ENCODE results near the gene TCERG1L.
"Not testable (repeated sequence)": the region's sequence is repeated elsewhere in the genome, so short reads cannot be mapped to it uniquely, and the experiment has no call there.

TCERG1L gene

GRCh38 chr10:131141207-131141606 is 170.3 kb downstream of the TCERG1L start:
- H3K4ac ChIP-seq (ENCODE audit: low read depth in 1 of 2, low read length in 2 of 2), result no peak overlapping the region
- no peak overlapping the region for H3K9ac ChIP-seq (ENCODE audit: low read length)
- no peaks in the 10 kb centered on the region for H3K27me3 ChIP-seq (ENCODE audit: control insufficient read depth in 1 of 2, insufficient read depth in 1 of 2, low read length in 2 of 2)
- no peak overlapping the region for H4K91ac ChIP-seq (ENCODE audit: low read length)
- no peak overlapping the region for H2BK15ac ChIP-seq (ENCODE audit: low read depth, poor library complexity, severe bottlenecking)
- no peak overlapping the region for H2BK12ac ChIP-seq (ENCODE audit: low read length in 2 of 2)
- no peaks in the 10 kb centered on the region for H3K9me3 ChIP-seq (ENCODE audit: control insufficient read depth, low read length)
- H3K27ac ChIP-seq (ENCODE audit: low read length, poor library complexity, severe bottlenecking), result no peak overlapping the region
- no peak overlapping the region for H3K14ac ChIP-seq (ENCODE audit: low read length in 2 of 2)
- DNase-seq, result no peak
- no peak overlapping the region for H3K4me3 ChIP-seq (ENCODE audit: insufficient read depth in 1 of 2, low read depth in 1 of 2, low read length in 2 of 2)
- H4K8ac ChIP-seq (ENCODE audit: low read length), result no peak overlapping the region
- no peak overlapping the region for H3K18ac ChIP-seq (ENCODE audit: low read depth in 1 of 2, low read length in 2 of 2)
- H2BK5ac ChIP-seq (ENCODE audit: low read depth, low read length, poor library complexity, severe bottlenecking), result no peak overlapping the region
- WGBS, result 81% methylated on average over 7 of the region's 7 CpGs
- no peaks in the 10 kb centered on the region for H3K36me3 ChIP-seq (ENCODE audit: control insufficient read depth in 1 of 2, insufficient read depth in 2 of 2, low read depth in 1 of 2, low read length in 2 of 2)
- no peak overlapping the region for H2BK120ac ChIP-seq (ENCODE audit: low read depth, low read length)
- no peaks in the 10 kb centered on the region for H3K79me1 ChIP-seq (replicated peaks; ENCODE audit: low read length, poor library complexity, severe bottlenecking)
- H3K4me2 ChIP-seq (ENCODE audit: low read length, poor library complexity, severe bottlenecking), result no peak overlapping the region
- H3K23ac ChIP-seq (ENCODE audit: low read length in 2 of 2), result no peak overlapping the region
- H2AFZ ChIP-seq (ENCODE audit: low read depth, low read length), result no peak overlapping the region
- H3K4me1 ChIP-seq (ENCODE audit: control insufficient read depth, insufficient read depth, low read depth, low read length), result no peaks in the 10 kb centered on the region
- H2AK5ac ChIP-seq (ENCODE audit: low read length, severe bottlenecking), result no peak overlapping the region

DNA sequence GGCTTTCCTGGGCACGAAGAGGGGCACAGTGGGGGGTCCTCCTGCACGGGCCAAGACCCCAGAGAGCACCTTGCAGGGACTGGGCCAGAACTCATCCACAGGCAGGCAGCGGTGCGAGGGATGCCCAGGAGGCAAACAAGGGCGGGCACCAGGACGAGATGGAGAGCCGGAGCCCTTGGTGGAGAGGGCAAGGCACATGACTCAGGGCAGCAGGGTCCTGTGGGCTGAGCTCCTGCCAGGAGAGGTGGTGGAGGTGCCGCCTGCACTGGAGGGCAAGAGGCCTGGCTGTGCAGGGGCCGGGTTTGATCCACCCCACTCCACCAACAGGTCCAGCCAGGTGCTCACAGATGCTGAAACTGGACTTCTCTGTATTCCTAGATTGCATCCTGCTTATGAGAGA is 170.9 kb downstream of the TCERG1L start:
- Histone ChIP-seq H2AFZ (ENCODE audit: low read depth, low read length) (no peak overlapping the region), H2BK120ac (ENCODE audit: low read depth, low read length) (no peak overlapping the region), H3K9me3 (ENCODE audit: control insufficient read depth, low read length) (no peaks in the 10 kb centered on the region), H3K79me1 (replicated peaks; ENCODE audit: low read length, poor library complexity, severe bottlenecking) (no peaks in the 10 kb centered on the region), H3K23ac (ENCODE audit: low read length in 2 of 2) (no peak overlapping the region), H4K8ac (ENCODE audit: low read length) (no peak overlapping the region), H3K4ac (ENCODE audit: low read depth in 1 of 2, low read length in 2 of 2) (no peak overlapping the region), H2BK12ac (ENCODE audit: low read length in 2 of 2) (no peak overlapping the region), H3K9ac (ENCODE audit: low read length) (no peak overlapping the region), H2BK5ac (ENCODE audit: low read depth, low read length, poor library complexity, severe bottlenecking) (no peak overlapping the region), H3K27ac (ENCODE audit: low read length, poor library complexity, severe bottlenecking) (no peak overlapping the region), H2BK15ac (ENCODE audit: low read depth, poor library complexity, severe bottlenecking) (no peak overlapping the region), H3K27me3 (ENCODE audit: control insufficient read depth in 1 of 2, insufficient read depth in 1 of 2, low read length in 2 of 2) (no peaks in the 10 kb centered on the region), H3K18ac (ENCODE audit: low read depth in 1 of 2, low read length in 2 of 2) (no peak overlapping the region), H3K4me1 (ENCODE audit: control insufficient read depth, insufficient read depth, low read depth, low read length) (no peaks in the 10 kb centered on the region), H3K14ac (ENCODE audit: low read length in 2 of 2) (no peak overlapping the region), H3K36me3 (ENCODE audit: control insufficient read depth in 1 of 2, insufficient read depth in 2 of 2, low read depth in 1 of 2, low read length in 2 of 2) (no peaks in the 10 kb centered on the region), H3K4me3 (ENCODE audit: insufficient read depth in 1 of 2, low read depth in 1 of 2, low read length in 2 of 2) (no peak overlapping the region), H3K4me2 (ENCODE audit: low read length, poor library complexity, severe bottlenecking) (no peak overlapping the region), H4K91ac (ENCODE audit: low read length) (no peak overlapping the region), H2AK5ac (ENCODE audit: low read length, severe bottlenecking) (no peak overlapping the region)
- WGBS, result 66% methylated on average over 9 of the region's 9 CpGs
- DNase-seq, result no peak

DNA sequence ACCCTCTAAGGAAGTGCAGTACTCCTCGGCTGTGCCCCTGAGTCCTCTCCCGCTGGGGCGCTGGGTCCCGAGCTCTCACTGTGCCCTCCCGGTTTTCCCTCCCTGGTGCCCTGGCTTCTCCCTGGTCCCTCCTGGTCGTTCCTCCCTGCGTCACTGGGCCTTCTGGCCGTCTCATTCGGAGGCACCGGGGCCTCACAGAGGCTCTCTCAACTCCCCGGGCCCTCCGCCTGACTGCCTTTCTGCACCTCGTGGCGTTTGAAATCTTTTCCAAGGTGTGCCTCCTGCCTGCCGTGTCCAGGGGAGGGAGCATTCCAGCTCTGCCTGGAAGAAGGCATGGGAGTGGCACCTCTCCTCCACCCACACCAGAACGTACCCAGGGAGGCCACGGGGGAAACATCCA is 174.3 kb downstream of the TCERG1L start:
- Histone ChIP-seq H2AFZ (ENCODE audit: low read depth, low read length) (no peak overlapping the region), H2AK5ac (ENCODE audit: low read length, severe bottlenecking) (no peak overlapping the region), H3K4ac (ENCODE audit: low read depth in 1 of 2, low read length in 2 of 2) (no peak overlapping the region), H3K27ac (ENCODE audit: low read length, poor library complexity, severe bottlenecking) (no peak overlapping the region), H3K9me3 (ENCODE audit: control insufficient read depth, low read length) (no peaks in the 10 kb centered on the region), H4K8ac (ENCODE audit: low read length) (no peak overlapping the region), H3K23ac (ENCODE audit: low read length in 2 of 2) (no peak overlapping the region), H4K91ac (ENCODE audit: low read length) (no peak overlapping the region), H3K79me1 (replicated peaks; ENCODE audit: low read length, poor library complexity, severe bottlenecking) (no peaks in the 10 kb centered on the region), H3K9ac (ENCODE audit: low read length) (no peak overlapping the region), H3K27me3 (ENCODE audit: control insufficient read depth in 1 of 2, insufficient read depth in 1 of 2, low read length in 2 of 2) (no peaks in the 10 kb centered on the region), H3K18ac (ENCODE audit: low read depth in 1 of 2, low read length in 2 of 2) (no peak overlapping the region), H3K14ac (ENCODE audit: low read length in 2 of 2) (no peak overlapping the region), H2BK120ac (ENCODE audit: low read depth, low read length) (no peak overlapping the region), H2BK12ac (ENCODE audit: low read length in 2 of 2) (no peak overlapping the region), H3K36me3 (ENCODE audit: control insufficient read depth in 1 of 2, insufficient read depth in 2 of 2, low read depth in 1 of 2, low read length in 2 of 2) (no peaks in the 10 kb centered on the region), H3K4me3 (ENCODE audit: insufficient read depth in 1 of 2, low read depth in 1 of 2, low read length in 2 of 2) (no peak overlapping the region), H2BK15ac (ENCODE audit: low read depth, poor library complexity, severe bottlenecking) (no peak overlapping the region), H3K4me2 (ENCODE audit: low read length, poor library complexity, severe bottlenecking) (no peak overlapping the region), H3K4me1 (ENCODE audit: control insufficient read depth, insufficient read depth, low read depth, low read length) (no peaks in the 10 kb centered on the region), H2BK5ac (ENCODE audit: low read depth, low read length, poor library complexity, severe bottlenecking) (no peak overlapping the region)
- 81% methylated on average over 15 of the region's 17 CpGs for WGBS
- DNase-seq, result no peak

DNA sequence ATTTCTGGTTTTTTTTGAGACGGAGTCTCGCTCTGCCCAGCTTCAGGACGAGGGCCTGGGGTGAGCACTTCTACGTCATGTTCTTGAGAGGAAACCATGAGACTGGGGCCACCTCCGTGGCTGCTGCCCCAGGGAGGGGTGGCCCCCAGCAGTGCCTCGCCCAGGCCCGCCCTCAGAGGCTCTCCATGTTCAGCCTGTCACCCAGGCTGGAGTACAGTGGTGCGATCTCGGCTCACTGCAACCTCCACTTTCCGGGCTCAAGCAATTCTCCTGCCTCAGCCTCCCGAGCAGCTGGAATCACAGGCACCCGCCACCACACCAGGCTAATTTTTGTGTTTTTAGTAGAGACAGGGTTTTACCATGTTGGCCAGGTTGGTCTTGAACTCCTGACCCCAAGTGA is 175.2 kb downstream of the TCERG1L start:
- not testable (repeated sequence) for H3K4me3 ChIP-seq (ENCODE audit: insufficient read depth in 1 of 2, low read depth in 1 of 2, low read length in 2 of 2); H4K91ac ChIP-seq (ENCODE audit: low read length); H3K18ac ChIP-seq (ENCODE audit: low read depth in 1 of 2, low read length in 2 of 2); H2BK5ac ChIP-seq (ENCODE audit: low read depth, low read length, poor library complexity, severe bottlenecking); H3K4me2 ChIP-seq (ENCODE audit: low read length, poor library complexity, severe bottlenecking); H4K8ac ChIP-seq (ENCODE audit: low read length); H3K4ac ChIP-seq (ENCODE audit: low read depth in 1 of 2, low read length in 2 of 2); H3K14ac ChIP-seq (ENCODE audit: low read length in 2 of 2); H3K27me3 ChIP-seq (ENCODE audit: control insufficient read depth in 1 of 2, insufficient read depth in 1 of 2, low read length in 2 of 2); DNase-seq; H3K79me1 ChIP-seq (replicated peaks; ENCODE audit: low read length, poor library complexity, severe bottlenecking); H3K27ac ChIP-seq (ENCODE audit: low read length, poor library complexity, severe bottlenecking); H2BK12ac ChIP-seq (ENCODE audit: low read length in 2 of 2); H3K4me1 ChIP-seq (ENCODE audit: control insufficient read depth, insufficient read depth, low read depth, low read length); H3K9ac ChIP-seq (ENCODE audit: low read length); H2AFZ ChIP-seq (ENCODE audit: low read depth, low read length); H3K23ac ChIP-seq (ENCODE audit: low read length in 2 of 2); H3K9me3 ChIP-seq (ENCODE audit: control insufficient read depth, low read length); H3K36me3 ChIP-seq (ENCODE audit: control insufficient read depth in 1 of 2, insufficient read depth in 2 of 2, low read depth in 1 of 2, low read length in 2 of 2); H2AK5ac ChIP-seq (ENCODE audit: low read length, severe bottlenecking); H2BK15ac ChIP-seq (ENCODE audit: low read depth, poor library complexity, severe bottlenecking); H2BK120ac ChIP-seq (ENCODE audit: low read depth, low read length)
- WGBS, result 92% methylated on average over 12 of the region's 12 CpGs

Measured in mesenchymal stem cell (in vitro differentiated cells and primary cell).